GM18868 (cell line): ENCODE data around the gene FNDC11.
A peak's percentile ranks its signal among the peaks of the same experiment; 100 is the strongest.
"Not testable (repeated sequence)": the region's sequence is repeated elsewhere in the genome, so short reads cannot be mapped to it uniquely, and the experiment has no call there.

Experiments
- ATAC-seq: cut with Tn5 transposase; IDR thresholded peaks from one replicate; pipeline ENCODE4 v1.9.1; 2021; ENCODE audit warnings: mild to moderate bottlenecking, moderate library complexity; ENCODE audit not compliant: unreplicated experiment

FNDC11 gene

GRCh38 chr20:63553251-63553932 is 567 bp upstream of the FNDC11 start:
- peak; percentile 38 for ATAC-seq

GRCh38 chr20:63554361-63555278 is 661 bp downstream of the FNDC11 start:
- ATAC-seq: no peak

- ATAC-seq: no peak
Observed at GRCh38 chr20:63555661-63556381, 1.9 kb downstream of the FNDC11 start.

- no peak for ATAC-seq
Observed at GRCh38 chr20:63556873-63557478, 3.0 kb downstream of the FNDC11 start.

GRCh38 chr20:63557481-63557891 is 3.5 kb downstream of the FNDC11 start:
- ATAC-seq: no peak

GRCh38 chr20:63558804-63559484 is 5.0 kb downstream of the FNDC11 start:
- no peak for ATAC-seq

GRCh38 chr20:63559485-63560332 is 5.8 kb downstream of the FNDC11 start:
- not testable (repeated sequence) for ATAC-seq

DNA sequence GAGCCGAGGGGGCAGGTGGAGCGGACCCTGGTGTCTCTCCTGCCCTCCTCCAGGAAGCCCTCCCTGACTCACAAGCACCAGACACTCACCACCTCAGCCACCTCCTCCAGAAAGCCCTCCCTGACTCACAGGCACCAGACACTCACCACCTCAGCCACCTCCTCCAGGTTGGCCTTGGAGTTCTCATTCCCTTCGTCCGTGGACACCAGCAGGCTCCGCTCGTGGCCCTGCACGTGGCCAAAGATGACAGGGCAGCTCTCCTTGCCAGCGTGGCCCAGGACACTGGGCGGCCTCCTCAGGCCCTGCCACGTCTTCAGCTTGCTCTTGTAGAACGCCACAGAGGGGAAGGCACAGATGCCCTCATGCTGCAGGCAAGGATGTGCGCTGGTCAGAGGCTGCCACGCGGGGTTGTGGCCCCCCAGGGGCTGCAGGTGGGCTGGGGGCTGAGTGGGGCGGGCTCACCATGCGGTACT is 6.4 kb downstream of the FNDC11 start:
- no peak for ATAC-seq

DNA sequence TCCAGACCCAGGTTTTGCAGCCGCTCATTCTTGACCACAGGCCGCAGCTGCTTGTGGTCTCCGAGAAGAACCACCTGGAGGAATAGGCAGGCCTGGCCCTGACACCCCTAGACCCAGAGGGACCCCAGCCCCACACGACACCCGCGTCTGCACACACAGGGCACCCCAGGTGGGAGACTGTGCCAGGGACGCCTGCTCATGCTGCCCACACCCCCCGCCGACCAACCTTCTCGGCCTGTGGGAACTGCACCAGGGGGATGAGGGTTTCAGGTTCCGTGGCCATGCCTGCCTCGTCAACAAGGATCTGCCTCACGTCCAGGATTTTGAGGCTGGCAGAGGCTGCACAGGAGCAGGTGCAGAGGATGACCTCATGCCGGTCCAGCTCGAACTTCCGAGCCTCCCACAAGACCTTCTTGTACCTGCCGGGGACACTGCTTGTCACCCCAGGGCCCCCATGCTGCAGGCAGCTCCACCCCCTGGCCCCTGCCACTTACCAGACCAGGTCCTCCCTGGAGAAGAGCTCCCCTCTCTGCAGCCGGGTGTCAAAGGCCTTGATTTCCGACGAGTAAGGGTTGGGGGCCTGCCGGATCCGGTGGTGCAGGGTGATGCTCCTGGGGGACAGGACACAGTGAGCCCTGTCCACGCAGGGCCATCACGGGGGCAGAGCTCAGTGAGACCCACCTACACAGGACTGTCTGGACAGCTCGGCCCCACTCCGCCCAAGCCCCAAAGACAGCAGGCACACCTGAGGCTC is 7.1 kb downstream of the FNDC11 start:
- no peak for ATAC-seq

- ATAC-seq: no peak
Observed at GRCh38 chr20:63561624-63562396, 7.9 kb downstream of the FNDC11 start.

GRCh38 chr20:63562461-63563224 is 8.7 kb downstream of the FNDC11 start:
- no peak for ATAC-seq

DNA sequence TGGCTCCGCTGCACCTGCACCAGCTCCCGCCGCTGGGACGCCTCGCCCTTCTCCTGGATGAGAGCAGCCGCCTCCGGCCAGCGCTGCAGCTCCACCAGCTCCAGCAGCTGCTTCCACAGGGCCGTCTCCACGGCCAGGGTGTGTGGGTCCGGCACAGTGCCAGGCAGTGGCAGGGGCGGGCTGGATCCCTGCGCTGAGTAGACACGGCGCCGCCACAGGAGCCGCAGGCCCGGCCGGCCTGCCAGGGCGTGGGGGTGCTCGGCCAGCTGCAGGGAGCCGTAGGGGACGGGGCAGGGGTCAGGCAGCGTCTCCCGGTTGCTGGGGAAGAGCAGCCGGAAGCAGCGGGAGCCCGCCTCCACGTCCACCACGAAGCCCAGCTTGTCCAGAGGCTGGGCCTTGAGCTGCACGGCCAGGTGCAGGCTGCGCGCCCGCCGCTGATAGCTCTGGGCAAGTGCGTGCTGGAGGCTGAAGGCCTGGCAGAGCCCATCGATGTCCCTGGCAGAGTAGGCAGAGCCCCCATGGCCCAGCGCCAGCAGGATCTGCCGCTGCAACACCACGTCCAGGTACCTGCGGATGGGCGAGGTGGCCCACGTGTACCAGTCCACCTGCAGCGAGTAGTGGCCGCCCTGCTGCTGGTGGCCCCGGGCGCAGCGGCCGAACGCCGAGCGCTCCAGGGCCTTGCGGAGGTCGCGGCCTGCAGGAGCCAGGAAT is 9.4 kb downstream of the FNDC11 start:
- no peak for ATAC-seq

DNA sequence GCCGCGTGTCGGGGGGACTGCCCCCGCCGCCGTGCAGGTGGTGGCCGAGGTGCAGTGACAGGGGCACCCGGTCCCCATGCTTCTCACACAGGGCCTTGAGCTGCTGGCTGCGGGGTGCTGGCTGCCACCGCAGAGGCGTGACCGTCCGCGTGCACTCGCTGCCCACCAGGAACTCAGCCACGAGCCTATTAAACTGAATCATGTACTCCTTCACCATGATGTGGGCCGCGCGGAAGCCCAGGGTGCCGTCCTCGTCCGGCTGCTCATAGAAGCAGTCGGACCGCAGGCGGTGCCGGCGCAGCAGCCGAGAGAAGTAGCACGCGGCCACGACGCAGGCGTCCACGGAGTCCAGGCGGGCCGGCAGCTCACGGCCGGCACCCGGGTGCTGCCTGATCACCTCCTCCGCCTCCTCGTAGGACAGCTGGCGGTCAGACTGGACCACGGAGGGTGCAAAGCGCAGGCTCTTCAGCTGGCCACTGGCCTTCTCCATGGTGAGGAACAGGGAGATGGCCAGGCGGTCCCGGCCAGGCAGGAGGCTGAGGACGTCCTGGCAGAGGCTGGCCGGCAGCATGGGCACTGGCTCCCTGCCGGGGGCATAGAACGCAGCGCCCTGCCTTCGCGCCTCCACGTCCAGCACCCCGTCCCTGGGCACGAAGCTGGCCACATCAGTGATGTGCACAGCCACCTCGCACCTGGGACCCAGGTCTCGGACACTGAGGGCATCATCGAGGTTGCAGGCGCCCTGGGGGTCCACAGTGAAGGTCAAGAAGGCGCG is 10.3 kb downstream of the FNDC11 start:
- no peak for ATAC-seq

DNA sequence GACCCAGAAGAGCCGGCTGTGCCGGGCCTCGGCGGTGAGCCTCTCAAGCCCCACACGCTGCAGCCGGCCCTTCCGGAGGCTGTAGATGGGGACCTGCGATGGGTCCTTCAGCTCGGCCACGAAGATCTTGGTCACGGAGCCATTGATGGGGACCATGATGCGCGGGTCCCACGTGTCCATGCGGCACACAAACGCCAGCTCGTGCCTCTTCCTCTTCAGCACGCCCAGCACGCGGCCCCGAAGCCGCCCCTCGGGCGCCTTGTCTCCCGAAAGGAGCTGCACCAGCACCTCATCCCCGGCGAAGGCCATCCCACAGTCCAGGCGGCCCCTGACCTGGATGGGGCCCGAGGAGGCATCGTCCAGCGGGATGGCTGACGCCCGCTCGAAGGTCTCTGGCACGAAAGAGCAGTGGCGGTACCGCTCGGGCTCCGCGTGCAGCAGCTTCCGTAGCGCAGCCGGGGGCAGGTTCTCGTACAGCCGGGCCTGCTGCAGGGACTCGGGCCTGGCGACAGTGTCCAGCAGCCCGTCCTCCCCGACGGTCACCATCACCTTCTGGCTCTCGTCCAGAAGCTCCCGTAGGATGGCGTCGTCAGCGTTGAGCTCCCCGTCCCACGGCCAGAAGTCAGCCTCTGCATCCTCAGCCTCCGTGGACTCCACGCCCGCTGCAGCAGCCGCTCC is 11.2 kb downstream of the FNDC11 start:
- no peak for ATAC-seq

GRCh38 chr20:63565699-63566335 is 11.9 kb downstream of the FNDC11 start:
- no peak for ATAC-seq
